Measurements from ENCODE around the gene KRTAP5-4. TPM values are rescaled to one million over a fixed set of nuclear protein-coding genes. Genes with fewer than 3 reads are reported as not detected.

Gene KRTAP5-4
- total RNA-seq, 1 donor from 2014 or later: not detected

DNA sequence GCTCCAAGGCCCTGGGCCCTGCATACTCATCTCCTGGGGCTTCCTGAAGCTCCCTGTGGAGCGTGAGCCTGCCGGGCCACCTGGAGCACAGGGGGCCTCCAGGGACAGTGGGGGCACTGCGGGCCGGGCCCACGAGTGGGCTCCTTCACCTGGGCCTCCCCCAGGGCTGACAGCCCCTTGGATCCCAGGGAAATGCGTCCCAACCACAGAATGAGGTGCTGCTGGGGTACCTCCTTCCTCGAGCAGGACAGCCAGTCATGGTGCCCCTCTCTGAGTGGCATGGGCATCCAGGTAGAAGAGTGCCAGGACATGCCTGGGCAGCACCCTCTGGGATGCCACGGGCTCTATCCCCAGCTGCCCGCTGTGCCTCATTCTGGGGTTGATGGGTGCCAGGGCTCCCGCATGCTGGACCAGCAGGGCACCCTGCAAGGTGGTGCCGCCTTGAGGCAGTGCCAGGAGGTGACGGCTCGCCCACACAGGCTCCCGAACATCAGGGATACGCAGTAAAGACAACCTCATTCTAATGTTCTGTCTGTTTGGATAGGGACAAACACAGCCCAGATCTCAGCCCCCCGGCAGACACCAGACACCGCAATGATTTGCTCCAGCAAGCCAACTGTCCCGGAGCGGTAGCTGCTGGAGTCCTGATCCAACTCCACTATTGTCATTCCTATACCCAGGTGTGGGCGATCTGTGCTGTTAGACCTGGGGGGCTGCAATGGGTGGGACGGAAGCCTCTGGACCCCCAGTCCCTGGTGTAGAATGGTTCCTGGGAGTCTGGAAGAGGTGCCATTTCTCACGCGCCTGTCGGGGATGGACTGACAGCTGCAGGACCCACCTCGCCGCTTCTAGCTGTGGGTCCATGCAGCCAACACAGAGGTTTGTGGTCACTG, 33.5 kb upstream of the KRTAP5-4 start:
- intact Hi-C loops (cut with DNase I): loop anchor here (10.0 kb wide), 1 partner anchor 499 kb away; no protein-coding TSS in a partner anchor
- DNase-seq (ENCODE audit: extremely low spot score in 2 of 2): no peak

DNA sequence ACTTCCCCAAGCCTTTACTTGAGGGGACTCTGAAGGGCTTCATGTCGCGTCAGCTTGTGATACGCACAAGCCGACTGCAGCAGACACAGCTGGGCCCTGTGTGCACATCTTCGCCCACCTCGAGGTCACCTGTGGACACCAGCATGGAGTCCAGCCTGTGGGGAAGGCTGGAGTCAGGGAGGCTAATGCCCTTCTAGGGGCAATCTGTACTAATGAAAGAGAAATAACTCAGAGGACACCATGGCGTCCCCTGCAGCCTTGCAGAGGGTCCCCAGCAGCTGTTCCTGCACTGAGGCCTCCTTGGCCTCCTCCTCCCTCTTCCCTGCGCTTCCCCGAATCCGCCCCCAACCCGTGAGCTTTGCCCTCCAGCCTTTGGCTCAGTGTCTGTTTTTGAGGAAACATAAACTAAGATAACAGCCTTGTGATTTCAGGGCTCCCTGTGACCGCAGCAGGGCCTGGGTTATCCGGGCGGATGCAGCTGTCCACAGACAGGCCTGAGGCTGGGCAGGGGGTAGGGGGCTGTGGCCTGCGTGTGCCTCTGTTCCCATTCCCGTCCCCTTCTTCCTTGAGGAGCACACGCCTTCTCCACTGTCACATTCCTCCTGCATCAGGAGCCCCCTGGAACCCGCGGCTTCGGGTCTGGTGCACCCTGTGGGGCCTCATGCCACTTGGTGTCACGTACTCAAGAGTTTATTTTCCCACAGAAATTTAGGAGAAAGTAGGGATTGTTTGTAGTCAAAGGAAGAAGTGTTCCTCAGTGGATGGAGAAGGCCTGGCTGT, 32.6 kb upstream of the KRTAP5-4 start:
- Histone ChIP-seq H3K4me1 (peaks cover 9% of the 10 kb centered on the region), H3K4me3 (no peak overlapping the region), H3K27ac (no peak overlapping the region), H3K9me3 (no peaks in the 10 kb centered on the region), H3K27me3 (no peaks in the 10 kb centered on the region), H3K36me3 (no peaks in the 10 kb centered on the region)
- intact Hi-C loops (cut with DNase I): loop anchor here (10.0 kb wide), 1 partner anchor 500 kb away; no protein-coding TSS in a partner anchor
- no peak for DNase-seq (ENCODE audit: extremely low spot score in 2 of 2)
- no peak for TF ChIP-seq POLR2AphosphoS5 (IDR thresholded peaks at IDR 0.05; ENCODE audit: insufficient read depth in 1 of 2, low read depth in 1 of 2)
- no peak for TF ChIP-seq POLR2A (IDR thresholded peaks at IDR 0.05)
- TF ChIP-seq CTCF (IDR thresholded peaks at IDR 0.05): no peak

More for the DNA sequence above, 33.5 kb upstream of the KRTAP5-4 start:
- peaks cover 9% of the 10 kb centered on the region for H3K4me1 ChIP-seq
- H3K27ac ChIP-seq: no peak overlapping the region
- H3K36me3 ChIP-seq: no peaks in the 10 kb centered on the region
- no peaks in the 10 kb centered on the region for H3K27me3 ChIP-seq
- H3K9me3 ChIP-seq: no peaks in the 10 kb centered on the region
- TF ChIP-seq POLR2A (IDR thresholded peaks at IDR 0.05): no peak
- TF ChIP-seq POLR2AphosphoS5 (IDR thresholded peaks at IDR 0.05; ENCODE audit: insufficient read depth in 1 of 2, low read depth in 1 of 2): no peak
- TF ChIP-seq CTCF (IDR thresholded peaks at IDR 0.05): no peak
- H3K4me3 ChIP-seq: no peak overlapping the region

DNA sequence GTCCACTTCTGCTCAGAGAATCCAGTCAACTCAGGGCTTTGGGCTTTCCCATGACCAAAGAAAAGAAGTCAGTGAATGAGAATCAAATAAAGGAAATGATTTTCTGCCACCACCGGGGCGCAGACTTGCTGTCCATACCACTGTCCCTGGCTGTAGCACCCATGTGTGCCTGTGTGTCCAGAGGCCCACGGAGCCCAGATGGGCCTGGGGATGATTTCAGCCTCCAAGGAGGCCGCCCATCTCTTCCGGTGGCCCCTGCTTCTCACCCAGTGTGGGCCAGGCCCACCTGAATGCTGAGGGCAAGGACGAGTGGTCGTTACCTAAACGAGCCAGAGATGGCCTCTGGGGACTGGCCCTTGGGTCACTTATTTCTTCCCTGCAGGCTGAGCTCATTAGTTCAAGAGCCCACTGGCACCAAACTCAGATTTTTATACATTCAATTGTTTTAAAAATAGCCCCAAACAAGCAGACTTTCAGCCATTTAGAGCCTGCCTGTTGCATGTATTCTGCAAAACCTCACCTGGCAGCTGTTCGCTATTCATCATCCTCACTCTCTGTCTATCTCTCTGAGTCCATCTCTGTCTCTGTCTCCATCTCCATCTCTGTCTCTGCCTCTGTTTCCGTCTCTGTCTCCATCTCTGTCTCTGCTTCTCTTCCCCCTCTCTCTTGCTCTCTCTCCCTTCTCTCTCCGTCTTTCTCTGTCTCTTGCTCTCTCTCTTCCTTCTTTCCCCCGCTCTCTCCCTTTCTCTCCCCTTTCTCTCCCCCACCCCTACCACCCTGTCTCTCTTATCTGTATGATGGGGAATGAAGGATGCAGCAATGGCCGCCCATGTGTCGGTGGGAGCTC, 31.8 kb upstream of the KRTAP5-4 start:
- no peak overlapping the region for H3K27ac ChIP-seq
- H3K27me3 ChIP-seq: no peaks in the 10 kb centered on the region
- intact Hi-C loops (cut with DNase I): loop anchor here (10.0 kb wide), 1 partner anchor 501 kb away; no protein-coding TSS in a partner anchor
- H3K36me3 ChIP-seq: no peaks in the 10 kb centered on the region
- no peak for TF ChIP-seq CTCF (IDR thresholded peaks at IDR 0.05)
- no peak for TF ChIP-seq POLR2AphosphoS5 (IDR thresholded peaks at IDR 0.05; ENCODE audit: insufficient read depth in 1 of 2, low read depth in 1 of 2)
- TF ChIP-seq POLR2A (IDR thresholded peaks at IDR 0.05): no peak
- DNase-seq (ENCODE audit: extremely low spot score in 2 of 2): no peak
- peaks cover 9% of the 10 kb centered on the region for H3K4me1 ChIP-seq
- H3K4me3 ChIP-seq: no peak overlapping the region
- no peaks in the 10 kb centered on the region for H3K9me3 ChIP-seq

DNA sequence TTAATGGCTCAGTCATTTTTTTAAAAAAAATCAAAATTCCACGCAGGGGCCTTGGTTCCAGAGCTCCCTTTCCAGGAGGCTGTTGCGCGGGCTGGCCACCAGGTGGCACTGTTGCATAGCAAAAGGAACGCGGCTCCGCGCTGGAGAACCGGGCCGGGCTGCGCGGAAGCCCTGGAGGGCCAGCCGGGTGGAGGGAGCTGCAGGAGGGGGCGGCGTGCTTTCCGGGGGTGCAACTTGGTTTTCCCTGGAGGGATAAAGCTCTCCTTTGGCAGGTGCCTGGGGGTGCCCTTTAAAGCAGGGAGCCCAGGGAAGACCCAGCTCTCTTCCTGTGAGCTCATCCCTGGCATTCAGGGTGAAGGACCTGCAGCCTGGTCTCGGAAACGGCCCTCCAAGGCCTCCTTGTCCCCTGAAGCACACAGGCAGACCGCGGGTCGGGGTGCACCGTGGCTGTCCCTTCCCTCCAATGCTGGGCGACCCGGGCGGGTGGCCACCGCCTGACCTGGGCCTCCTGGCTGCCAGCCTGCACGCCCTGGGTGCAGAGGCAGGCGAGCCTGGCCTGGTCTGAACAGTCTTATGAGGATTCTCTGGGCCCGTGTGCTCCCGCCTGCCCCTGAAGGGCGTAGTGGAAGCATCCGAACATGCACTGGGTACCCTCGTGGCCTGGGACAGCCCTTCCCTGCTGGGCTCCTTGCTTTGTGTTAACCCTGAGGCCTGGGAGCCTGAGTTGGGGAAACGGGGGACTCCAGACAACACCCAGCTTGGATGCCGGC, 31.0 kb upstream of the KRTAP5-4 start:
- H3K36me3 ChIP-seq: no peaks in the 10 kb centered on the region
- no peak overlapping the region for H3K4me3 ChIP-seq
- no peaks in the 10 kb centered on the region for H3K27me3 ChIP-seq
- intact Hi-C loops (cut with DNase I): loop anchor here (10.0 kb wide), 1 partner anchor 502 kb away; no protein-coding TSS in a partner anchor
- no peak for DNase-seq (ENCODE audit: extremely low spot score in 2 of 2)
- TF ChIP-seq POLR2A (IDR thresholded peaks at IDR 0.05) (no peak), CTCF (IDR thresholded peaks at IDR 0.05) (peak; percentile 87 to 99 (median 98))
- no peaks in the 10 kb centered on the region for H3K9me3 ChIP-seq
- H3K4me1 ChIP-seq: peaks cover 9% of the 10 kb centered on the region
- no peak overlapping the region for H3K27ac ChIP-seq
